HepG2 (cell line): ENCODE results near the gene MRPL50. TPM values are rescaled to one million over a fixed set of nuclear protein-coding genes. Genes with fewer than 3 reads are reported as not detected.

Experiments used
- ATAC-seq: fragments of 200-7000 bp; cut with Tn5 transposase; 3 replicates; pipeline ENCODE4 v1.9.1; 2020; ENCODE audit warnings: mild to moderate bottlenecking, moderate library complexity
- BruUV-seq: library from RNA; stranded (reverse); fragments of 400-500 nt; replicated peaks from 2 replicates; lab custom pipeline; 2021; lab: Mats Ljungman, UMichigan
- CTCF ChIA-PET: fragments of 300-600 bp; formaldehyde crosslinking; extraction: SDS; loops from one replicate; lab custom pipeline; 2021; ENCODE audit warnings: low total read pairs, inconsistent platforms, low intra/inter-chr PET ratio; lab: Yijun Ruan, JAX
- POLR2A ChIA-PET: fragments of 350-600 bp; sonication (Branson Sonifier 250); formaldehyde crosslinking; loops from one replicate; lab custom pipeline; 2020; ENCODE audit warnings: antibody characterized with exemption, inconsistent platforms; lab: Yijun Ruan, JAX
- DNase-seq: peaks from one replicate; pipeline ENCODE4 v3.0.0-alpha.2; 2015; ENCODE audit warnings: low spot score
- FAIRE-seq: peaks from 3 replicates; lab custom pipeline; 2011; peaks lifted over from hg19 to GRCh38; lab: Jason Lieb, UNC
- H2AFZ ChIP-seq: one replicate; pipeline ENCODE4 v1.6.1; 2011; ENCODE audit warnings: low read length, inconsistent platforms
- H3K27ac ChIP-seq: fragments of 300-600 bp; 3 replicates; pipeline ENCODE4 v1.8.0; 2011; ENCODE audit warnings: mixed run types, mild to moderate bottlenecking, mixed read lengths, low read length, inconsistent platforms; ENCODE audit not compliant: insufficient read depth; ENCODE audit errors: extremely low read length
- H3K27me3 ChIP-seq, 2 experiments: fragments of 200-600 bp in 1 of 2; 2 replicates in 1 of 2; 3 replicates in 1 of 2; pipeline versions ENCODE4 v1.6.0 to v1.8.0; 2011; ENCODE audit warnings: low read length in 2 of 2, mild to moderate bottlenecking in 2 of 2, moderate library complexity in 2 of 2, inconsistent platforms in 1 of 2; ENCODE audit not compliant: insufficient read depth in 2 of 2, control insufficient read depth in 1 of 2
- H3K36me3 ChIP-seq, 2 experiments: fragments of 200-600 bp in 1 of 2; replicated peaks in 1 of 2; 2 replicates in 1 of 2; 3 replicates in 1 of 2; pipeline versions ENCODE4 v1.5.1 to v1.8.0; 2011; ENCODE audit warnings: low read length in 2 of 2, inconsistent platforms in 1 of 2; ENCODE audit not compliant: insufficient read depth in 2 of 2, control insufficient read depth in 1 of 2
- H3K4me1 ChIP-seq: 2 replicates; pipeline ENCODE4 v1.5.1; 2012; ENCODE audit warnings: low read length, inconsistent platforms; ENCODE audit not compliant: insufficient read depth
- H3K4me2 ChIP-seq: 2 replicates; pipeline ENCODE4 v1.6.0; 2011; ENCODE audit warnings: low read depth, low read length, inconsistent platforms
- H3K4me3 ChIP-seq, 3 experiments: fragments of 200-600 bp in 1 of 3; sonication (generic), shearing (Covaris generic) in 1 of 3; replicated peaks in 1 of 3; 2 replicates each; pipeline ENCODE4 v1.5.1; 2011 to 2016; ENCODE audit warnings: low read length in 3 of 3, inconsistent platforms in 2 of 3, low read depth in 2 of 3, mild to moderate bottlenecking in 2 of 3, control low read depth in 1 of 3, mixed read lengths in 1 of 3; ENCODE audit not compliant: insufficient read depth in 1 of 3
- H3K79me2 ChIP-seq: one replicate; pipeline ENCODE4 v1.6.1; 2011; ENCODE audit warnings: low read length, inconsistent platforms; ENCODE audit not compliant: insufficient read depth
- H3K9ac ChIP-seq: 2 replicates; pipeline ENCODE4 v1.6.0; 2011; ENCODE audit warnings: mild to moderate bottlenecking, low read depth, low read length, inconsistent platforms; ENCODE audit not compliant: insufficient read depth
- H3K9me3 ChIP-seq: 2 replicates; pipeline ENCODE4 v1.5.1; 2012; ENCODE audit warnings: mild to moderate bottlenecking, low read length
- H4K20me1 ChIP-seq: 2 replicates; pipeline ENCODE4 v1.6.0; 2011; ENCODE audit warnings: inconsistent platforms, mild to moderate bottlenecking, low read length, moderate library complexity; ENCODE audit not compliant: insufficient read depth
- ATF4 ChIP-seq, 2 experiments: fragments of 450-650 bp in 1 of 2; sonication (generic) in 1 of 2; formaldehyde crosslinking; IDR thresholded peaks; 2 replicates each; pipeline versions ENCODE4 v1.5.0 to v1.8.0; 2020 to 2022; ENCODE audit warnings: mild to moderate bottlenecking in 1 of 2, missing genetic modification reagents in 1 of 2
- BRF2 ChIP-seq: sonication (generic); formaldehyde crosslinking; IDR thresholded peaks from 2 replicates; pipeline ENCODE4 v1.8.1; 2022; ENCODE audit warnings: mild to moderate bottlenecking, missing genetic modification reagents
- CHCHD3 ChIP-seq: sonication (generic); formaldehyde crosslinking; IDR thresholded peaks from 2 replicates; pipeline ENCODE4 v1.8.0; 2022; ENCODE audit warnings: mild to moderate bottlenecking, missing genetic modification reagents, moderate library complexity
- CSRNP2 ChIP-seq: sonication (generic); formaldehyde crosslinking; conservative IDR thresholded peaks from 2 replicates; pipeline ENCODE4 v1.8.0; 2022; ENCODE audit warnings: low read depth, missing genetic modification reagents
- EED ChIP-seq: sonication (generic); formaldehyde crosslinking; IDR thresholded peaks from 2 replicates; pipeline ENCODE4 v1.5.0; 2020; ENCODE audit warnings: mild to moderate bottlenecking, missing genetic modification reagents
- GTF3A ChIP-seq: sonication (generic); formaldehyde crosslinking; conservative IDR thresholded peaks from 2 replicates; pipeline ENCODE4 v1.4.0; 2020; ENCODE audit warnings: mild to moderate bottlenecking, missing genetic modification reagents
- NONO ChIP-seq, 2 experiments: fragments of 450-650 bp in 1 of 2; sonication (generic) in 1 of 2; formaldehyde crosslinking in 1 of 2; IDR thresholded peaks in 1 of 2; conservative IDR thresholded peaks in 1 of 2; 2 replicates each; pipeline versions ENCODE4 v1.6.1 to v1.8.0; 2017 to 2022; ENCODE audit warnings: mild to moderate bottlenecking in 1 of 2, missing genetic modification reagents in 1 of 2, moderate library complexity in 1 of 2
- SKI ChIP-seq: fragments of 450-650 bp; IDR thresholded peaks from one replicate; pipeline ENCODE4 v1.6.1; 2018; ENCODE audit warnings: mild to moderate bottlenecking; ENCODE audit not compliant: partially characterized antibody
- SKIL ChIP-seq: sonication (generic); formaldehyde crosslinking; IDR thresholded peaks from 2 replicates; pipeline ENCODE4 v1.8.0; 2022; ENCODE audit warnings: missing genetic modification reagents, mild to moderate bottlenecking, moderate library complexity, borderline replicate concordance
- SP5 ChIP-seq: IDR thresholded peaks from 2 replicates; pipeline ENCODE4 v1.6.1; 2016; ENCODE audit warnings: low read depth, borderline replicate concordance
- ZBTB21 ChIP-seq: sonication (generic); formaldehyde crosslinking; IDR thresholded peaks from 2 replicates; pipeline ENCODE4 v1.4.0; 2020; ENCODE audit warnings: missing genetic modification reagents
- ZFP36L2 ChIP-seq: sonication (generic); formaldehyde crosslinking; IDR thresholded peaks from 2 replicates; pipeline ENCODE4 v1.4.0; 2020; ENCODE audit warnings: missing genetic modification reagents
- ZNF33A ChIP-seq: sonication (generic); formaldehyde crosslinking; IDR thresholded peaks from 2 replicates; pipeline ENCODE4 v1.5.1; 2020; ENCODE audit warnings: missing genetic modification reagents, mild to moderate bottlenecking, moderate library complexity, borderline replicate concordance
- ZNF382 ChIP-seq: sonication (generic); formaldehyde crosslinking; IDR thresholded peaks from 2 replicates; pipeline ENCODE4 v1.5.0; 2020; ENCODE audit warnings: missing genetic modification reagents, mild to moderate bottlenecking, borderline replicate concordance
- ZNF557 ChIP-seq: sonication (generic); formaldehyde crosslinking; IDR thresholded peaks from 2 replicates; pipeline ENCODE4 v1.4.0; 2020; ENCODE audit warnings: missing genetic modification reagents
- ZNF710 ChIP-seq: sonication (generic); formaldehyde crosslinking; IDR thresholded peaks from 2 replicates; pipeline ENCODE4 v1.5.0; 2020; ENCODE audit warnings: mild to moderate bottlenecking, missing genetic modification reagents, borderline replicate concordance
- ZNF777 ChIP-seq: sonication (generic); formaldehyde crosslinking; IDR thresholded peaks from 2 replicates; pipeline ENCODE4 v1.4.0; 2020; ENCODE audit warnings: missing genetic modification reagents
- WGBS: methylation state at CpG from one replicate; pipeline ENCODE4 v1.1.6; 2017; ENCODE audit warnings: low lambda C conversion rate; 5-methylcytosine and 5-hydroxymethylcytosine counted together
- in situ Hi-C: cut with HindIII; loops from 2 replicates; pipeline ENCODE4 v1.10.0; 2017; ENCODE audit warnings: low pct_unique_long_range_greater_than_20kb; ENCODE audit not compliant: extremely low pct_ligation_motif_present
- intact Hi-C: fragments of 100-400 bp; cut with micrococcal nuclease; formaldehyde crosslinking; loops from one replicate; pipeline ENCODE4 v1.10.0; 2022; ENCODE audit not compliant: unreplicated experiment
- polyA plus RNA-seq, 8 experiments: library from polyadenylated mRNA; depleted of rRNA in 3 of 8; stranded (reverse) in 7 of 8; unstranded in 1 of 8; fragments of >200 nt; fragmentation: Illumina TruSeq in 4 of 8; extraction: Trizol in 4 of 8; gene quantifications; 2 replicates each; pipeline versions ENCODE4 v1.2.1 to v1.2.3, GENCODE V29; 2011 to 2016; ENCODE audit warnings: low read depth in 4 of 8, missing spikeins in 1 of 8, mixed read lengths in 1 of 8; ENCODE audit not compliant: insufficient read depth in 1 of 8
- total RNA-seq, 5 experiments: library from RNA; depleted of rRNA; stranded (reverse); fragments of >200 nt; fragmentation: Illumina TruSeq; extraction: Trizol; gene quantifications; 2 replicates each; pipeline ENCODE4 v1.2.3, GENCODE V29; 2016; ENCODE audit warnings: low read depth in 1 of 5

The MRPL50 gene
- total and polyA plus RNA-seq, 2 of the 13 experiments (the other 11 are each of a cell fraction or from before 2014, with no cell fraction given), result 37.1 to 70.0 TPM

GRCh38 chr9:101428909-101429308, 30.5 kb upstream of the MRPL50 start:
- no TSS peak for BruUV-seq
- Histone ChIP-seq H3K4me3 (no peak overlapping the region), H3K27ac (no peak overlapping the region), H3K36me3 (no peaks in the 10 kb centered on the region), H3K9me3 (no peaks in the 10 kb centered on the region), H3K4me1 (peaks cover 88% of the 10 kb centered on the region), H3K9ac (no peak overlapping the region), H3K27me3 (no peaks in the 10 kb centered on the region), H3K4me2 (no peak overlapping the region), H2AFZ (no peak overlapping the region), H3K79me2 (no peaks in the 10 kb centered on the region), H4K20me1 (no peaks in the 10 kb centered on the region)
- ChIA-PET CTCF (no interaction called here), POLR2A (interaction anchor here (2.7 kb wide), 1 partner anchor 17 kb away, joined by 6 read pairs; no protein-coding TSS in a partner anchor)
- ATAC-seq (no peak), FAIRE-seq (no peak), DNase-seq (no peak)
- intact Hi-C loops (no loop called here), in situ Hi-C loops (no loop called here)
- WGBS, result 94% methylated on average over 3 of the region's 3 CpGs
- TF ChIP-seq CHCHD3 (CRISPR knock-in tag) (no peak), ZNF33A (CRISPR knock-in tag) (no peak), ZNF710 (CRISPR knock-in tag) (no peak), BRF2 (no peak), NONO (IDR thresholded peaks at IDR 0.05) (no peak), NONO (CRISPR knock-in tag; conservative IDR thresholded peaks at IDR 0.05) (no peak), ZBTB21 (no peak), ZNF777 (no peak), GTF3A (CRISPR knock-in tag) (no peak), SKIL (CRISPR knock-in tag) (no peak), ZNF557 (CRISPR knock-in tag) (no peak), SP5 (CRISPR knock-in tag) (no peak), EED (CRISPR knock-in tag) (no peak), ZNF382 (CRISPR knock-in tag) (no peak), CSRNP2 (CRISPR knock-in tag) (no peak), ZFP36L2 (CRISPR knock-in tag) (no peak), SKI (no peak), ATF4 (CRISPR knock-in tag; IDR thresholded peaks at IDR 0.05) (no peak)
